G401 (cell line): ENCODE data around the gene MFSD6. TPM values are rescaled to one million over a fixed set of nuclear protein-coding genes. Genes with fewer than 3 reads are reported as not detected.
A peak's percentile ranks its signal among the peaks of the same experiment; 100 is the strongest.

Source experiments
- DNase-seq: peaks from one replicate; pipeline ENCODE4 v3.0.0-alpha.2; 2015; ENCODE audit warnings: low spot score
- in situ Hi-C: cut with HindIII; loops from 2 replicates; pipeline ENCODE4 v1.10.0; 2016; ENCODE audit warnings: low sequenced_read_pairs, mixed read lengths
- total RNA-seq: library from RNA; depleted of rRNA; stranded (reverse); fragments of >200 nt; shearing (Covaris generic); gene quantifications from 2 replicates; pipeline ENCODE4 v1.2.3, GENCODE V29; 2014; rRNA removed

The MFSD6 gene
- total RNA-seq, 1 experiment from 2014 or later: 0.71 TPM

GRCh38 chr2:190538201-190538600 is 130.0 kb downstream of the MFSD6 start:
- in situ Hi-C loops: no loop called here
- no peak for DNase-seq

DNA sequence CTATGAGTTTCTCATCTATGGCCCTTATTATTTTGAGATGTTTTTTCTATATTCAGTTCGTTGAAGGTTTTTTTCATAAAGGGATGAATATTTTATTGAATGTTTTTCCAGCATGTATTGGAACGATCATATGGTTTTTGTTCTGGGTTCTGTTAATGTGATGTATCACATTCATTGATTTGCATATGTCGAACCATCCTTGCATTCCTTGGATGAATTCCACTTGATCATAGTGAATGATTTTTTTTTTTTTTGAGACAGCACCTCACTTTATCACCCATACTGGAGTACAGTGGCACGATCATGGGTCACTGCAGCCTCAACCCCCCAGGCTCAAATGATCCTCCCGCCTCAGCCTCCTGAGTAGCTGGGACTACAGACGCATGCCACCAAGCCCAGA is 131.9 kb downstream of the MFSD6 start:
- in situ Hi-C loops: no loop called here
- DNase-seq: no peak

GRCh38 chr2:190545093-190545492 is 136.9 kb downstream of the MFSD6 start:
- in situ Hi-C loops: no loop called here
- DNase-seq: no peak

DNA sequence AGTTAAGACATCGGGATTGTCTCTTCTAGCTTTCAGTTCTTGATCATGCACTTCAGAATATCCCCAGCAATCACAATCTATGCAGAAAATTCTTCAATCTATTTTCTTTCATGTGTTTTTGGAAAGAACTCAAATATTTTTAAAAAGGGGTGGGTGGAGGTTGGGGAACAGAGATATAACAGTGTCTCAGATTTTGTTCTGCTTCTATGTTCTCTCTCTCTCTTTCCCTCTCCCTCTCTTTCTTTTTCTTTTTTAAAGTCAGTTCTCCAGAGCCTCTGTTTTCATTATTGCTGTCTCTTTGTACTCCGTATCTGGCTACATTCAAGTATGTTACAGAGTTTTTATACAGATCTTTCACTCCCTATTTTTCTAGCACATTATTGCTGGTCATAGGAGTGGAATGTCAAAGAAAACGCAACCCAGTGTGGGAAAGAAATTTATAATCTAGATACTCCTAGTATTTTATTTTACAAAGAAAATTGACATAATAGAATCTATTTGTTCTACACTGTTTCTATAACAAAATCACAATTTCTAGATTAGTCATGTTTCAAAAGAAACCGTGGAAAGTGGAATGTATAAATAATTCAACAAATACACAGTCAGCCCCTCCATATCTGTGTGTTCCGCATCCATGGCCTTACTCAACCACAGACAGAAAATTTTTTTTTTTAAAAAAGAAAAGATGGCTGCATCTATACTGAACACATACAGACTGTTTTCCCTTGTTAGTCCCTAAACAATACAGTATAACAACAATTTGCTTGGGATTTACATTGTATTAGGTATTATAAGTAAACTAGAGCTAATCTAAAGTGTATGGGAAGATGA is 137.6 kb downstream of the MFSD6 start:
- no peak for DNase-seq
- in situ Hi-C loops: no loop called here

- in situ Hi-C loops: no loop called here
- DNase-seq: no peak
Measured at GRCh38 chr2:190546734-190547133, 138.6 kb downstream of the MFSD6 start.

GRCh38 chr2:190547886-190548285 is 139.7 kb downstream of the MFSD6 start:
- in situ Hi-C loops: no loop called here
- peak; percentile 47 for DNase-seq

GRCh38 chr2:190550137-190550536 is 142.0 kb downstream of the MFSD6 start:
- no peak for DNase-seq
- in situ Hi-C loops: no loop called here

Other genes with a start within 250 kb of the MFSD6 start
- 8.4 and 16.2 TPM in 2 replicates for gene HIBCH, start 88.5 kb upstream of the MFSD6 start, total RNA-seq
- gene INPP1, start 64.8 kb upstream of the MFSD6 start, total RNA-seq: 7.8 and 14.3 TPM in 2 replicates
- 4.9 and 5.1 TPM in 2 replicates for gene NEMP2, start 126.4 kb downstream of the MFSD6 start, total RNA-seq
- 2.1 and 3.3 TPM in 2 replicates for gene NAB1, start 240.7 kb downstream of the MFSD6 start, total RNA-seq